ENCODE measurements around the gene MIOS.

DNA sequence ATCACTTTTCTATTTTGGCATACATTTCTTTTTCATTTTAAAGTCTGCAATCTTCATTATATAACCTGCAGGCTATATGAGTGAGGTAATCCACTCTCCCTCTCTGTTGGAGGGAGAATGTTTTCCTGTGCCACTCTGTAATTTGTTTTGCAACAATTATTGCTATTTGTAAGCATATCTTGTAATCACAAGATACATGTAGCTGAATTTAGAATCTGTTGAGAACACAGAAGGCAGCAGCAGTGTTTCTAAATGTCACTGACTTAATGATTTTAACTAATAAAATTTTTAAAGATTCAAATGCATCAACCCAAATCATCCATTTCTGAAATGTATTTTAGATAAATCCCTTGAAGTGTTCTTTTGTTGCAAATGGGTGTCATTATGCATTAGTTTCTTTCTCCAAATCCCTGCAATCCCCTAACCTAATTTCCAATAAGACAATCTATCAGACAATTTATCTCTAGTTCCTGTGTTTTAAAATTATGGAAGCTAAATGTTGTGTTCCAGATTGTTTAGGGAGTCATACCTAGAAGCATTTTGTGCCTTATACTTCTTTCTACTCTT, 54.0 kb downstream of the MIOS start:
- no peak for TF ChIP-seq EZH2 (IDR thresholded peaks at IDR 0.05; ENCODE audit: low read length, unreplicated experiment)
- TF ChIP-seq CTCF (conservative IDR thresholded peaks at IDR 0.05; ENCODE audit: low read depth, low read length): no peak
- TF ChIP-seq EZH2phosphoT487 (IDR thresholded peaks at IDR 0.05; ENCODE audit: borderline replicate concordance, low read length): no peak
